Femur (tissue), 1 donor: ENCODE measurements around the gene HNRNPLL.

Source experiments
- DNase-seq: peaks from one replicate; pipeline ENCODE4 v3.0.0-alpha.2; 2017

HNRNPLL gene

DNA sequence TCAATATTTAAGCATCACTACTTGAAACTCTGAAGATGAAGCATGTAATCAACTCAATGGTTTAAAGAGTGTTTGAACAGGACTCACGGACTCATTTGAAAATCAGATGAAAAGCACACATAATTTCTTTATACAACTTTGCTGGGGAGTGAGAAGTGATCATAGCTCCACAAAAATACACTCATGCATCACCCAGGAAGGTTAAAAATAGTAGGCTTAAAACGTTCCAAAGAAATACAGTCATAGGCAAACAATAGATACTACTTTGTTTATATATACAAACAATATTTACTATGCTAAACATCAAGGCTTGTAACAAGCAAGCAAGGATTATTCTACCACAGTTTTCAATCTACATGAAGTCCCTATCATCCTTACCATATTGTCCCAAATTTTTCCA, 11.6 kb downstream of the HNRNPLL start:
- no peak for DNase-seq

DNA sequence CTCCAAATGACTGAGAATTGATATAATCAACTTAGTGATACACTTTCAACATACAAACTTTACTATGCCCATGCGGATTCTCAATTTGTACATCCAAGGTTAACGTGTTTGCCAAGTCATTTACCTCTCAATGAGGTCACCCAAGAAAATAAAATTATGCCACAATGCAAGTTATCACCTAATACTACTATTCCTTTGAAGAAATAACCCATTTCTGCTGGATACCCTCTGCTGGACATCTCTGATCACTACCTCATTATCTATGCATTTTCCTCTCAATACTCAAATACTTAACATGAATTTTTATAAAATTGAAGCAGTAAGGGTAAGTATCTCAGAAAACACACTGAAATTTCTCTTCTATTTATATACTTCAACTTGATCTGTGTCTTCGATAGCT, 12.7 kb downstream of the HNRNPLL start:
- no peak for DNase-seq

DNA sequence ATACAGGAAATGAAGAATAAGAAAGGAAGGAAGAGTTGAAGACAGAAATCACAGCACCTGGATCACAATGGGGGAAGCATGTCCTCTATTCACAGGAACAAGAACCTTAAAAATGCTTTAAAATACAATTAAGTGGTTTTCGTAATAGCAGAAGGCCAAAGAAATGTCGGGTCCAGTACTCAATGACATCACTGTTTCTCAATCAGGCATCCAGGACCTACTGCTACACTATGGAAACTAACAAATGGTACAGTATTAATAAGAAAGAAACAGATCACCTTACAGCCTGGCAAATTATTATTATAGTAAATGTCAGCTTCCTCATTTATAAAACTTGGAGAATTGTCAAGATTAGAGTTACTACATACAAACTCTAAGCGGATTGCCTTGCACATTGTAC, 15.8 kb downstream of the HNRNPLL start:
- no peak for DNase-seq

DNA sequence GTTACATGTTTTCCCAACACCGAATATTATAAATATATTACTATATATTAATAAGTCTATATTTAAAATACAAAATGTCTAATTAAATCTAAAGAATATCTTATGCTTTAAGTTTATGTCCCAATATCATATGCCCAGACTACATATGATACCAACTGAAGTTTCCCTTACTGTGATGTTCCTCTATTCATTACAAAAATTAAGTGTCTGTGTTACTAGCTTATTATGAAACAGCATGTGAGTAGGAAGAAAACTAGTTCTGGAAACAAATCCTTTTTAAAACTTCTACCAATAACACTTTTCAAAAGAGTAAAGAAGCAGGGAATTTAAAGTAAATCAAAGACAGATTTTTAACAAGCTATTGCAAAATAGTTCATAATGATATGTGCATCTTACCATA, 17.8 kb downstream of the HNRNPLL start:
- DNase-seq = no peak

DNA sequence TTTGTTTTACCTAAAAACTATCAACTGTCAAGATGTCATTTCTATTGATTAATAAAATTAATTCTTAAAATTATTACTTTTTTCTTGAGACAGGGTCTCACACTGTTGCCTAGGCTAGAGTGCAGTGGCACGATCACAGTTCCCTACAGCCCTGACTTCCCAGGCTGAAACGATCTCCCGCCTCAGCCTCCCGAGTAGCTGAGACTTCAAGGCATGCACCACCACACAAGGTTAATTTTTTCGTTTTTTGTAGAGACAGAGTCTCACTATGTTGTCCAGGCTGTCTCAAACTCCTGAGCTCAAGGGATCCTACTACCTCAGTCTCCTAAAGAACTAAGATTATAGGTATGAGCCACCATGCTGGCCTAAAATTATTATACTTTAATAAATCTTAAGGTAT, 18.7 kb downstream of the HNRNPLL start:
- no peak for DNase-seq

DNA sequence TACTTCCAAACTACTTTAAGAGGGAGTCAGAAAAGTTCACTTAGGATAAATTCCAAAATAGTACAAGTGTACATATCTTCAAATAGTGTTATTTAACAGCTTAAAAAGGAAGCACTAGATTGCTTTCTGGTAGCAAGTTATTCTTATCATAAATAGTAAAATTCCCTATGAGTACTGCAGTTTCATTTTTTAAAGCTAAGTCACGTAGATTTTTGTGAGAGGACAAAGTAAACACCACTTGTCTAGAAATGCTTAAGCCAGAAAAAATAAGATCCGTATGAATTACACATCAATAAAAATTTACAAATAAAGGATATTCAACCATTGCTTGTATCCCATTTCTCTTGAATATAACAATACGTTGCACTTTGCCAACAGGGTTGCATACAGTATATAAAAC, 19.2 kb downstream of the HNRNPLL start:
- DNase-seq = no peak

DNA sequence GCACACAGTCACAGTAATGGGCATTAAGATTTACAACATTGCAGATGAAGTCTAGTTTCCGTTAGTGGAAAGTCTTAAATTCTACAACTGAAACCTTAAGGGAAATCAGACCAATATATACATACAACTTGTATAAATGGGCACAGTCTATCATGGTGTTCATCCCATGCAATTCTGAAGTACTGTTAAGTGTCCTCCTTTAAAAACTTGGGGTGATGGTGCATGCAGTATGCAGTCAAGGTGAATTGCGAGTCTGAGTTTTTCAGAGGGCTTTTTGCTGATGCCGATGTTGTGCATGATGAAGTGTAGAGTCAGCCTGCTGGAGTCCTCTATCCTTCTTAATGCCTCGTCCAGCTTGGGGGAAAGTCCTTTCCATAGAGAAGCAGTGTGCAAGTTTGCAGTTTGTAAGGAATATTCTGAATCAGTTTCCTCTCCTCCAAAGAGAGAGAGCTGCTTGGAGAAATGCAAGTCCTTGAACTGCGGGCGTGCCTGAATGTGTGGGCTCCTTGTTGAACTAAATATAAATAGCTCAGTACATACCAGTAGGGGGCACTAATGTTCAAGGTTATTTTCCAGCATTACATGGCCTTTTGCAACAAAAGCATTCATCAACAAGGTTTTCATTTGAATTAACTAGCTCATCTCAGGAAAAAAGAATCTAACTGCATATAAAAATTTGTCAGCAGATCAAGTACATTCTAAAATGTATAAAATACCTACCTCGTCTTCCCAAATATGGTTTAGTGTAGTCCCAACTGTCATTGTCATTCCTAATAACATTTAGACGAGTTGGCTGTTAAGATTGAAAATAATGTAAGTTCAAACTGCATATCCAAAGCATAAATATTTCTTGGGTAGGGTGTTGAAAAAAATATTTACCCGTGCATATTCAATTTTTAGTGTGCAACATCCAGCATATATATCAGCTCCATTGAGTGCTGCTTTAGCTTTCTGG, 21.3 kb downstream of the HNRNPLL start:
- DNase-seq = peak; percentile 47

DNA sequence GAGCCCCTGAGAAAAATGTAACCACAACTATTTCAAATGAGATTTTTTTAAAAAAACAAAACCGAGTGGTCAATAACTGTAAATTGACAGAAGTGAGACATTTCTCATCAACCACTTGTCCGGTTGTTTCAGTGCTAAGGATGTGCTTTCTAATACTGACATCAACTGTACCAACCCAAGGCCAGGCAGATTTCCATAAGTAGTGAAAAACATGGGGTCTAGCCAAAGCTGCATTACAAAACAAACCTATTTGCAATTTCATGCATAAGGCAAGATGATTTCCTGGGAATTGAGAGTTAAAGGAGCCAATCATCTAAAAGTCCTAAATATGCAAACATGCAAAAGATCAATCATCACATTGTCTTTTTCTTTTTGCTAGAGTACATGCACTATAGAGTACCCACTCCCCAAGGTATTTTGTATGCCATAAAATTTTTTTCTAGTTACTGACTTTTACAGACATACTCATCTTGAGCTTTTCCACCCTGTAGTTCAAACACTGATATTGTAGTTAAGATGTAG, 22.6 kb downstream of the HNRNPLL start:
- DNase-seq = no peak

DNA sequence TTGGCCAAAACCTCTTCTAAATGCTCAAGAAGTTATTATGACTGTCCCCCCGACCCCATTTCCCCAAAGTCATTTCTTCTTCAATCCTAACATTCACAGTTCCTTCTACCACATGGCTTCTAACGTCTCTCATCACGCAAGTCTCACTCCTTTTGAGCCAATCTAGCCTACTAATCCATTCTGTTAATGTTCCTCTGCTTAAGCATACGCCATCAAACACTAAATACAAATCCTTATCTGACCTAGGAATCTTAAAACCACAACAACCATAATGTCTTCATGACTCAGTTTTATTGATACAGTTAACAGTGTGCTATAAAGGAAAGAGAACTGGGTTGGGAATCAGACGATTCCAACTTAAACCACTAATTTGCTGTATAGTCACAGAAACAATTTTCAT, 23.9 kb downstream of the HNRNPLL start:
- DNase-seq = no peak

DNA sequence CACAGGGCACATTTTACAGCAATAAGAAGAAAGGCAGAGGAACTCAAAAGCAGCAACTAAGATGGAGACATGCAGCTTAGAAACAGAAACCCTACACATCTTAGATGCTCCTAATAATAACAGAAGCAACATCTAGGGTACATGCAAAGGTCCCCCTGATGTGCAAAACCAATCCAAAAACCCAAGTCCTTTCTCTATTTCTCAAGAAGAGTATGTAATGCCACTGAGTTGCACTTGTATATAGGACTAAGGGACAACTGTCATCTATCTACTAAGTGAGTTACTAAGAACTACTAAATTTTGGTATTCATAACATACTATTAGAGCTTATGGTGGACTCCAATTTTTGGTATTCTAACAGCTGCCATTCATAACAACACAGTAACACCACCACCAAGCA, 28.4 kb downstream of the HNRNPLL start:
- DNase-seq = no peak

DNA sequence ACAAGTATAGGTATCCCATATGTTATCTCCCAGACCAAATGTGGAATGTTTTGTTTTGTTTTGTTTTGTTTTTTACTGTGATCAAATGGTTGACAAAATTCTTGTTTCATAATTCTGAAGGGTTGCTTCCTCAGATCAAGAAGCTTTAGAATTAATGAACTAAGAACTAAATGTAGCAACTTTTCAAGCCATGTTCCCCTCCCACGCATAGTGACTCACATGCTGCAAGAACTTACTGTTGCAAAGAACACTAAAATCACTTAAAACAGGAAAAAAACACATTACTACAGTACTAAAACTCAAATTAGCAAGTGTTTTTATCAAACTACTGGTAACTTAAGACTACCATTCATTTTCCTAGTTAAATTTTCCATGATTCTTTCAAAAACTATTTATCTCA, 30.6 kb downstream of the HNRNPLL start:
- DNase-seq = no peak

DNA sequence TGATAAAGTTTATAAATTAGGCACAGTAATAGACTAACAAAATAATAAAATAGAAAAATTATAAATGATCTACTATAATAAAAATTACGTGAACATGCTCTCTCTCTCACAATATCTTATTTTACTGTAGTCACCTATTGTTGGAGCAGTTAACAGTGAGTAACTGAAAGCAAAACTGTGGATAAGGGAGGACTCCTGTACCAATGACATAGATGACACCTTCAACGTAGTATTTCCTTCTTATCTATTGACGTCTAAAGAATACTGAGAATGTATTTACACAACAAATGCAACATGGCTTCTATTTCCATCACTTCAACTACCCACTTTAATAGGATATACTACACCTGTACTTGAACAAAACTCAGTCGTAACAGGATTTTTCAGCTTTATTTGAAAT, 31.5 kb downstream of the HNRNPLL start:
- DNase-seq = no peak

DNA sequence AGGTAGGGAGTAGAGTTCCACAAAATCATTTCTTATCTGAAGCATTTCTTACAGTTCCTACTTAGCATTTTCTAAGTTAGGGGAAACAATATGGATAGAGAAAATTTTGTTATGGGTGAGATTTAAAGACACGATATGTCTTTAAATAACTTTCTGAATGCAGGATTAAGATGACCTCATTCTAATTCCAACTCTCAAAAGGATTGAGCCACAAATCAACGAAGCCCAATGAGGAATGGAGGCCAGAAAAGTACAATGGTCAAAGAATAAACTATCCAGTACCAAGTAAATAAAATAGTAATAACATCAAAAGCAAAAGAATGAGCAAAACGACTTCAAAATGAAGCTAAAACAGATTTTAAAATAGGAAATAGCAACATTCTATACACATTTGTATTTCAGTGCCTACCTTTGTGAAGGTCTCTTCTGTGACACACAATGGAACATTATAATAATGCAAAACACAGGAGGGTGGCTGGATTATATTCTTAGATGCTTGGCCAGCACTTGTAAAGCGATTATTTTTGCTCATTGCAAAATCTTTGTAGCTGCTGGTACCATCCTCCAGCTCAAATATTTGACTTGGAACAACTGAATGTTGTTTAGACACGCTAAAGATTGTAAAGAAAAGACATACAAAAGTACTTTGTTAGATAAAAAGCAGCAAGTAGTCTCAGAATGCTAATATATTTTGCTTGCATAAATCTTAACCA, 33.8 kb downstream of the HNRNPLL start:
- no peak for DNase-seq

DNA sequence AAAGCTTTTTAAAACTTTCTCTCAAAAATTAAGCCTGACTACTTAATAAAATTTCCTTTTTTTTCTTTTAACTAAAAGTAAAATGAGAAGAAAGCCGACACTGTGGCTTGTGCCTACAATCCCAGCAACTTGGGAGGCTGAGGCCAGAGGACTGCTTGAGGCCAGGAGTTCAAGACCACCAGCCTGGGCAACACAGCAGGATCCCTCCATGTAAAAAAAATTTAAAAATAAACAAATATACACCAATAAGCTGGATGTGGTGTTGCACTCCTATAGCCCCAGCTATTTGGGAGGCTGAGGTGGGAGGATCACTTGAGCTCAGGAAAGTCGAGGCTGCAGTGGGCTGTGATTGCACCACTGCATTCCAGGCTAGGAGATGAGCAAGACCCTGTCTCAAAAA, 37.4 kb downstream of the HNRNPLL start:
- DNase-seq = no peak

DNA sequence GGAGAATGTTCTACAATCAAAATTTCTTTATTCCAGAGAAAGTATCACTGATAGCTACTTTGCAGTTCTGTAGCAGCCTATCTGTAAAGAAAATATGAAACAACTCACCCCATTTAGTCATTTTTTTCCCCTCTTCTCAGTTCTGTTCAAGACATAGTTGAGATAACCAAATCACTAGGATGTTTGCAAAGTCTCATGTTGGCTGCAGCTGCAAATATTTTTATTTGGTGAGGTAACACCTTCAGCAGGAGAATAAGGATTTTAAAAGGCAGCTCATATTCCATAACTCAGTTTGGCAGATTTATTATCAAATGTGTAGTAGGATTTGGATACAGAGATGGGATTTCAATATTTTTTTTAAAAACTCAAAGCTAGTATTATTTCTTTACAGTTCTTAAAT, 41.0 kb downstream of the HNRNPLL start:
- no peak for DNase-seq

DNA sequence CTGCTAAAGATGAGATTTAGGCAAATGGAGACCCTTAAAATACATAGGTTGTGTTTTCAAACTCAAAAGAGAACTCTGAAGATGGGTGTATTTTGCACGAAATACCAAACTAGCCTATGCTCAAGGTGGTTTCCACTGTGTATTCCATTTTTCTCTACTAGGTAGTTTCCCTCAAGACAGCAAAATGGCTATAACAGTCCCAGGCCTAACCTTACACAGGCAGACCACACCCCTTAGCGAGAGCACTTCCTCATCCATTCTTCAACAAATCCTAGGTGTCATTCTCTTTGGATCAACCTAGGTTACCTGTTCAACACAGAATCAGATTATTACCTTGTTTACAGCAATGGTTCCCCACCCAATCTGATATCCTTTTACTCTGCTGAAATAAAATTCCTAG, 42.6 kb downstream of the HNRNPLL start:
- DNase-seq = no peak

DNA sequence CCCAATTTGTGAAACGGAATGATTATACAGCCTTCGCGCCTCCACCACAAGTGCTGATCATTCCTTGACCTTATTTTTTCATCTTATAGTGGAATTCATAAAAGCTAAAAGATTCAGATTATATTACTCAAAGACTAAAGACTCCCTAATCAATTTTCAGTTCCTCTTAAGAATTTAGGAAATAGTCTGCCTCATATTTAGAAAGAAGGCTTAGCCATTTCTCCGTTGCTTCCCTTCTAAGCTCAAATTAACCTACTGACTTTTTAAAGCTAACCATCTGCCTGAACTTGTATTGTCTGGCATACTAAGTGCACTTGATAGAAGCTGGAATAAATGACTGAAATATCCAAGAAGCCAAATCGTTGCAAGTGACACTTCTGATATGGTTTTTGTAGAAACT, 44.7 kb downstream of the HNRNPLL start:
- DNase-seq = no peak

DNA sequence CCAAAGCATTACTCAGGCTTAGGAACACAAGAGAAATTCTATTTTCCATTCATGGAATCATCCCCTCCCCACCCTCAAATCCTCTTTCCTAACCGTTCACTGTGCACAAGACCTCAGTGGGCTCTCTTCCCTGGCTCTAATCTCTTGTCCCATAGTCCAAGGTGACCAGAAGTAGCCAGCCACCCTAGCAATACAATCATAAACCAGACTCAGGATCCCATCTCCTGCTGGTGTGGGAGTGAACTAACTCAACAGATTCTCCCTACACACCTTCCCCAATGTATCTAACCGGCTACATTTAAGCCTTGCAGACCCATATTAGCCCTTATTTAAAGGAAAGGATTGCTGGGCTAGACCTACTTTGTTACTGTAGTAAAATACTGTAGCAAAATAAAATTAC, 45.5 kb downstream of the HNRNPLL start:
- DNase-seq = no peak

DNA sequence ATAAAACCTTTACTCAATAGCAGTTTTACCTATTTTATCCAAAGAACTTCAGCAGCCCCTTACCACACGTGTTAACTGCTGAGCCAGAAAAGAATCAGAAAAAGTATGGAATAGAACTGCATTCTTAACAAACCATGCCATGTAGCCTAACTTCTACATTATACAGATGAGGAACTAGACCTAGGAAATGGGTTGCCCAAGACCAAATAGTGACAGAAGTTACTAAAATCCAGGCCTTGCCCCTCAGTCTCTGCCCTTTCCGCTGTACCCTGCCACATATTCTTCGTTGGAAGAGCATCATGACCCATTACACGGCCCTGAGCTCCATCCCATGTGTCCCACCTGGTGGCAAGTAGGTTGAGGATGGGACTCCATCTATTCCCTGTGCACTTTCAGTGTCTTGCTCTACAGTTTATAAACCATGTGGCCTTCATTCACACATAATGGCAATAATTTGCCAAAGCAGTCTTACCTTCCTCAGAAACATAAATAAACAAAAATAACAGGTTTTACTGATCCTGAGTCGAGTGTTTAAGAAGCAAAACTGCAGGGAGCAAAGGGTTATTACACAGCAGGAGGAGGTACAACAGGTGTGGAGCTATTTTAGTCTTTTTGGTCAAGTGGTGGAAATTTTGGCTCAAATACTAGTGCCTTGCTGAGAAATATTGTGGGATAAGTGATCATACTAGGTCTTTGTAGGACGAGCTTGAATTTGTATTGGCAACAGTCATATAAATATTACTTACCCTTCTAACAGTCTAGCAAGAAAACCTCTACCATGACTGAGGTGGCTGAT, 46.5 kb downstream of the HNRNPLL start:
- DNase-seq = no peak

DNA sequence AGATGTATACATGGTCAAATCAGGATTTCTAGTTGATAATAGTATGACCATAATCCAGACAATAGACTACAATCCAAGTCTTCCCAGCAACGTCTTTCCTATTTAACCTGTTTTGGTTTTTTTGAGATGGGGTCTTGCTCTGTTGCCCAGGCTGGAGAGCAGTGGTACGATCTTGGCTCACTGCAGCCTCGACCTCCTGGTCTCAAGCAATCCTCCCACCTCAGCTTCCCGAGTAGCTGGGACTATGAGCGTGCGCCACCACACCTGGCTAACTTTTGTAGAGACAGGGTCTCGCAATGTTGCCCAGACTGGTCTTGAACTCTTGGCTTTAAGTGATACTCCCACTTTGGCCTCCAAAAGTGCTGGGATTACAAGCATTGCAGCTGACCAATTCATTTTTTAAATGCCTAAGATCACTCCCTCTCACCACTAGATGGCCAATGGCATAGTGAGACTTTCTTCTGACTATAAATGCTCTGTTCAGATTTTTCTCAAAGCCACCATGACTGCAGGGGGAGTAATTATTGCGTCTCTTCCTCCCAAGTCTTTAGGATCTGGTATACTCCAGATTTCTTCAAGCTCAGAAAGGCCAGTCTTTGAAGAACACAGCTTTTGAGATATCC, 47.6 kb downstream of the HNRNPLL start:
- DNase-seq = no peak

DNA sequence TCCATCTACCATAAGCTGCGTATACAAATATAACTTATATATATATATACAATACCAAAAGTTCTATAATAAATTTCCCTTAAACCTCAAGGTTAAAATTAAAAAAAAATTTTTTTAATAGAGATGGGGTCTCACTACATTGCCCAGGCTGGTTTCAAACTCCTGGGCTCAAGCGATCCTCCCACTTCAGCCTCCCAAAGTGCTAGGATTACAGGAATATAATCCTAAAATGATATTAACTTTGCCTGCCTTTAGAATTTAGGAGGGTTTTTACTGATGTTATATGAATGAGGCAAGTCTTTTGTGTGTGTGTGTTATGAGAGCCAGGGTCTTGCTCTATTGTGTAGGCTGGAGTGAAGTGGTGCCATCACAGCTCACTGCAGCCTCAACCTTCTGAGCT, 49.2 kb downstream of the HNRNPLL start:
- DNase-seq = no peak

DNA sequence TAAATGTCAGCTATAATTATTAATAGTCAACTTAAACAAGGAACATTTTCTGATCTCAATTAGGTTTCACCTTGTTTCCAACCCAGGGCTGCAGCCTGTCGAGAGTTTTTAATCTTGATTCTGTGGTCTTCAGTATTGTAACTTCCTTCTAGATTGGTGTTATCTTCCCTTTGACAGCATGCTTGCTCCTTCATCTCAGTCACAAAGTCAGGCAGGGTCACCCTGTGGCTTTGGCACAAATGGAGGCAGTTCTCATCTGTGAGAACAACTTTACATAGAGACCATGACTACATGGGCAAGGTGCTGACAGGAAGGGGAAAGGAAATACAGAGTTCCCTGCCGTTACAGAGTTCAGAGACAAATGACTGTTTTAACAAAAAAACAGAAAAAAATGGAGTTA, 50.5 kb downstream of the HNRNPLL start:
- no peak for DNase-seq

DNA sequence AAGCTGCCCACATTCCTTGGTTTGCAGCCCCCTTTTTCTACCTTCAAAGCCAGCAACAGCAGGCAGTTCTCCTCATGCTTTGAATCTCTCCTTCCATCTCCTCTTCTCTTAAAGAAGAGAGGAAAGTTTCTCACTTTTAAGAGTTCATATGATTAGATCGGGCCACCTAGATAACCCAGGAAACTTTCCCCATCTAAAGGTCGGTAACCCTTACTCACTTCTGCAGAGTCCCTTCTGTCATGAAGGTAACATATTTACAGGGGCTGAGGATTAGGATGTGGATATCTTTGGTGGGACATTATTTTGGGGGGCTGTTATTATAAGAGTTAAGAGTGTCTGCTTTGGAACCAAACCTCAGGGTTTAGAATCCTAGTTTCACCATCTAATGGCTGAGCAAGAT, 51.0 kb downstream of the HNRNPLL start:
- DNase-seq = no peak
